ENCODE measurements around the gene DUSP9.

Gene DUSP9

GRCh38 chrX:153640045-153640686, 6.8 kb upstream of the DUSP9 start:
- Histone ChIP-seq H3K27me3 (replicated peaks) (peaks cover 27% of the 10 kb centered on the region), H3K4me3 (ENCODE audit: low read depth, low read length) (no peak overlapping the region), H3K36me3 (replicated peaks) (no peaks in the 10 kb centered on the region), H3K27ac (no peak overlapping the region)
- no peak for DNase-seq
- in situ Hi-C loops (cut with HindIII; ENCODE audit: low pct_ligation_motif_present, low sequenced_read_pairs), result no loop called here
- TF ChIP-seq, protein P1, sequence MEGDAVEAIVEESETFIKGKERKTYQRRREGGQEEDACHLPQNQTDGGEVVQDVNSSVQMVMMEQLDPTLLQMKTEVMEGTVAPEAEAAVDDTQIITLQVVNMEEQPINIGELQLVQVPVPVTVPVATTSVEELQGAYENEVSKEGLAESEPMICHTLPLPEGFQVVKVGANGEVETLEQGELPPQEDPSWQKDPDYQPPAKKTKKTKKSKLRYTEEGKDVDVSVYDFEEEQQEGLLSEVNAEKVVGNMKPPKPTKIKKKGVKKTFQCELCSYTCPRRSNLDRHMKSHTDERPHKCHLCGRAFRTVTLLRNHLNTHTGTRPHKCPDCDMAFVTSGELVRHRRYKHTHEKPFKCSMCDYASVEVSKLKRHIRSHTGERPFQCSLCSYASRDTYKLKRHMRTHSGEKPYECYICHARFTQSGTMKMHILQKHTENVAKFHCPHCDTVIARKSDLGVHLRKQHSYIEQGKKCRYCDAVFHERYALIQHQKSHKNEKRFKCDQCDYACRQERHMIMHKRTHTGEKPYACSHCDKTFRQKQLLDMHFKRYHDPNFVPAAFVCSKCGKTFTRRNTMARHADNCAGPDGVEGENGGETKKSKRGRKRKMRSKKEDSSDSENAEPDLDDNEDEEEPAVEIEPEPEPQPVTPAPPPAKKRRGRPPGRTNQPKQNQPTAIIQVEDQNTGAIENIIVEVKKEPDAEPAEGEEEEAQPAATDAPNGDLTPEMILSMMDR (IDR thresholded peaks at IDR 0.05; ENCODE audit: low read depth, low read length, missing control alignments), result no peak

DNA sequence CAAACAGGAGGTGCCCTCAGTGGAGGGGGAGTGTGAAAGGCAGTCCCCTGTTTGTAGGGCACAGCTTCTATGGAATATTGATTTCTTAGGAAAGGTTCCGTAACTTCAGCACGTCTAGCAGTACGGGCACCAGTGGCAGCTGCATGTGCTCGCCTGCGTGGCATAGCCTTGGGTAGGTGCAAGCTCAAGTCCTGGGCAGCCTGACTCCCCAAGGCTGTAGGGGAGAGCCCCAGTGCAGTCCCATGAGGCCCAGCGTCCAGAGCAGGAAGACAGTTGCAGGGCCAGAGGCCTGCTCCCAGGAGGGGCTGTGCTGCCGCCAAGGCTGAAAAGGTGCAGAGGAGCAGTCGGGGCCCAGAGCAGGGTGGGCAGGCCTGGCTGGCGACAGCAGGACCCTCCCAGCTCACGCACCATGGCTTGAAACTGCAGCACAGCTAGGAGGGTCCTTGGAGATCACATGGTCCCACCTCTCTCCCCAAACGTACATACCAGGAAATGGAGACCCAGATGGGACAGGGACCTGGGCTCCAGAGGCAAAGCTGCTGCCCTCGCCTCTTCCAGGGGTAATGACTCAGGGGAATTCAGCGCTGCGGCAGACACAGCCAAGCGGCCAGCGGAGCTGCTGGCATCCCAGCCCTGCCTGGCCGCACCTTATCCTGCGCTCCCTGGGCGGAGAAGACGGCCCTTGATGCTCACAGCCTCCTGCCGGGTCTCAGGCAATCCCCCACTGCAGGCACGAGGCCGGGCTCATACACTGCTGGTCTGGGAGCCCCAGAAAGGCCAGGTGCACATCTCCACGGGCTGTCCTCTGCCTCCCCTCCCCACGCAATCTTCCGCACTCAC, 6.0 kb upstream of the DUSP9 start:
- DNase-seq, result no peak
- TF ChIP-seq, protein P1 (IDR thresholded peaks at IDR 0.05; ENCODE audit: low read depth, low read length, missing control alignments), result no peak
- Histone ChIP-seq H3K36me3 (replicated peaks) (no peaks in the 10 kb centered on the region), H3K4me3 (ENCODE audit: low read depth, low read length) (no peak overlapping the region), H3K27me3 (replicated peaks) (peaks cover 33% of the 10 kb centered on the region), H3K27ac (no peak overlapping the region)
- in situ Hi-C loops (cut with HindIII; ENCODE audit: low pct_ligation_motif_present, low sequenced_read_pairs), result no loop called here

DNA sequence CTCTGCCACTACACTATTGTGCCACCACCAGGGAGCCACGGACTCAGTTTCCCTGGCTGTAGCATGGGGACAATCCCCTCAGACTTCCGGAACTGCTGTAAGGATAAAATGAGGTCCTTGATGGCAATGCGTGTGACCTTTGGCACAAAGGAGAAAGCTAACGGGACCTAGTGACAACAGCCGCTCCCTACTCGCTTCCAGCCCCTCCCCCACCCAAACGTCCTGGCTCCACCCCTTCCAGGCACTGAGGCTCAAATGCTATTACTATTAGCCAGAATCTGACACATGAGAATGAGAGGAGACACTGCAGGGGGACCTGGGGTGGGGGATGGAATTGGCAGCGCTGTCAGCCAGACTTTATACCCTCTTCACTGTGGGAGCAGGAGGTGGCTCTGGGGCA, 5.4 kb upstream of the DUSP9 start:
- TF ChIP-seq, protein P1 (IDR thresholded peaks at IDR 0.05; ENCODE audit: low read depth, low read length, missing control alignments), result no peak
- H3K4me3 ChIP-seq (ENCODE audit: low read depth, low read length), result no peak overlapping the region
- in situ Hi-C loops (cut with HindIII; ENCODE audit: low pct_ligation_motif_present, low sequenced_read_pairs), result no loop called here
- DNase-seq, result no peak
- H3K36me3 ChIP-seq (replicated peaks), result no peaks in the 10 kb centered on the region
- no peak overlapping the region for H3K27ac ChIP-seq
- H3K27me3 ChIP-seq (replicated peaks), result peaks cover 34% of the 10 kb centered on the region

- DNase-seq, result no peak
- H3K36me3 ChIP-seq (replicated peaks), result no peaks in the 10 kb centered on the region
- TF ChIP-seq, protein P1 (IDR thresholded peaks at IDR 0.05; ENCODE audit: low read depth, low read length, missing control alignments), result no peak
- H3K4me3 ChIP-seq (ENCODE audit: low read depth, low read length), result no peak overlapping the region
- H3K27ac ChIP-seq, result no peak overlapping the region
- in situ Hi-C loops (cut with HindIII; ENCODE audit: low pct_ligation_motif_present, low sequenced_read_pairs), result no loop called here
- peaks cover 37% of the 10 kb centered on the region for H3K27me3 ChIP-seq (replicated peaks)
These were observed 4.8 kb upstream of the DUSP9 start for GRCh38 chrX:153642051-153642654.

DNA sequence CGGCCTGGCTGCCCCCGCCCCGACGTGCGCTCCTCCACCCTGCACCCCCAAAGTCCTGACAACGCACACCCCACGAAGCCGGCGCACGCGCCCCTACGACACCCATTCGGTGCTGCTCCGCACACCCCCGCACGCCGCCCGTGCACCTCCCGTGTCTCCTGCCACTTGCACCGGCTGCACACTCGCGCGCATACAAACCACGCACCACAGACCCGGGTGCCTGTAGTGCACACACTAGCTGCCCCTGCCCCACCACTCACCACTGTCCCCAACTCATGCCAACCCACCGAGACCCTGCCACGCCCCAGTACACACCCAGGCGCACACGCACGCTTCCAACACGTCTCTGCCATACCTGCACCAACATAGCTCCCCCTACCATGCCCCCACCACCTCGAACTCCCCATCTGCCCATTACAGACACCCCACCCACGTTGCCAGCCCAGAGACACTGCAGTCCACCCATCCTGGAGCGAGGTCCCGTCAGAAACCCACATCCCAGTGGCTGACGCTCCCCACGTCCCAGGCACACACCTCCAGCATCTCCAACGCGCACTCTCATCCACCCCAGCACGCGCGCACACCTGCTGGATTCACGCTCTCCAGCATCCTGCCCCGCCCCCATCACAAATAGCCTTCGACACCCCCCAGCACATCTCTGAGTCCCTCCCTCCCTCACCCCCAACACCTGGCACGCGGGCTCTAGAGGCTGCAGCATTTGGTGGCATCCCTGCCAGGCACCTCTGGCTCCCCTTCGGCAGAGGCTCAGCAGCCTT, 4.2 kb upstream of the DUSP9 start:
- Histone ChIP-seq H3K27me3 (replicated peaks) (peaks cover 41% of the 10 kb centered on the region), H3K36me3 (replicated peaks) (no peaks in the 10 kb centered on the region), H3K4me3 (ENCODE audit: low read depth, low read length) (no peak overlapping the region), H3K27ac (no peak overlapping the region)
- in situ Hi-C loops (cut with HindIII; ENCODE audit: low pct_ligation_motif_present, low sequenced_read_pairs), result no loop called here
- DNase-seq, result no peak
- TF ChIP-seq, protein P1 (IDR thresholded peaks at IDR 0.05; ENCODE audit: low read depth, low read length, missing control alignments), result no peak

Data from brain microvascular endothelial cell (primary cell).